Measurements from ENCODE around the gene ELAVL1.
"Not testable (repeated sequence)": the region's sequence is repeated elsewhere in the genome, so short reads cannot be mapped to it uniquely, and the experiment has no call there.

The ELAVL1 gene

DNA sequence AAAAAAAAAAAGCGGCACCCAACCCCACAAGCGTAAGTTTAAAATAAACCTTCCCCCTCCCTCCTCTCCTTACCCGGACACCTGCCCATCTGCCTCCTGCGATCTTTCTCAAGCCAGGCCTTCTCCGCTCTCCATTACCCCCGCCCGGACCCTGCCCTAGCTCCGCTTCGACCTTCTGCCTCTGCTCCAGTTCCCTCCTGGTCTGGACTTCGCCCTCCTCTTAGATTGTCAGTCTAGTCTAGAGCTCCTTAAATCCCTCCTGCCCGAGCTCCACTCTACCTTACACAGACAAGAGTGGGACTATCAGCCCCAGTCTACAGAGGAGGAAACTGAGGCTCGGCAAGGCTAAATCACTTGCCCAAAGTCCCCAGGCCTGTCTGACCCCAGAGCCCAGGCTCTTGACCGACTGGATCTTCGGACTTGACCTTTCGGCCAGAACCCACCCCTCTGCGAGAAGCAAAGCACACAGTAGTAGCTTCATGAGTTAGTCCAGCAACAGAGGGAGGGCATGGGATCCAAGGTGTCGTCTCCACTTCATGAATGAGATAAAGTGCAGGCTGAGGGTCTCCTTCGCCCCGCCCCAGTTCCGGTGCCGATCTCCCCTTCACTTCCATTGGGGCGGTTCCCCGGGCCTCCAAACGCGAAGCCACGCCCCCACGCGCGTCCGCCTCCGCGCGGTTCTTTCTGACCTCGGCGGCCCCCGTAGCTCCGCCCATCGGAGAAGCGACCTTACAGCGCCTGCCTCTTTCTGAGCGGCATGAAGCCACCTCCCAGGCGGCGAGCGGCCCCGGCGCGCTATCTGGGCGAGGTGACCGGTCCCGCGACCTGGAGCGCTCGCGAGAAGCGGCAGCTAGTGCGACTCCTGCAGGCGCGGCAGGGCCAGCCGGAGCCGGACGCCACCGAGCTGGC is 85.6 kb downstream of the ELAVL1 start, which contains the start of gene SNAPC2:
Gene SNAPC2 (plus strand): TSS at position 729 of the 909 bp plus-strand sequence. CDS start 29 bp downstream, at position 758.
- Histone ChIP-seq H3K36me3 (replicated peaks) (peaks cover 3% of the 10 kb centered on the region), H3K4me1 (peaks cover 22% of the 10 kb centered on the region), H3K4me3 (peak within 1 kb of the TSS; percentile 60), H3K9me3 (no peaks in the 10 kb centered on the region), H3K27me3 (ENCODE audit: low read depth) (peaks cover 25% of the 10 kb centered on the region)
- in situ Hi-C loops (cut with MboI; ENCODE audit: low sequenced_read_pairs), result loop anchor here (5.0 kb wide), 1 partner anchor 53 kb away; no protein-coding TSS in a partner anchor
- peak; percentile 87 to 99 for DNase-seq (ENCODE audit: low spot score in 2 of 2)

- in situ Hi-C loops (cut with MboI; ENCODE audit: low sequenced_read_pairs), result no loop called here
- no peak for DNase-seq (ENCODE audit: low spot score in 2 of 2)
- Histone ChIP-seq H3K4me3 (no peak overlapping the region), H3K36me3 (replicated peaks) (peaks cover 3% of the 10 kb centered on the region), H3K9me3 (no peaks in the 10 kb centered on the region), H3K27me3 (ENCODE audit: low read depth) (peaks cover 25% of the 10 kb centered on the region), H3K4me1 (peaks cover 22% of the 10 kb centered on the region)
Measured at GRCh38 chr19:7918615-7919421, 86.6 kb downstream of the ELAVL1 start.

DNA sequence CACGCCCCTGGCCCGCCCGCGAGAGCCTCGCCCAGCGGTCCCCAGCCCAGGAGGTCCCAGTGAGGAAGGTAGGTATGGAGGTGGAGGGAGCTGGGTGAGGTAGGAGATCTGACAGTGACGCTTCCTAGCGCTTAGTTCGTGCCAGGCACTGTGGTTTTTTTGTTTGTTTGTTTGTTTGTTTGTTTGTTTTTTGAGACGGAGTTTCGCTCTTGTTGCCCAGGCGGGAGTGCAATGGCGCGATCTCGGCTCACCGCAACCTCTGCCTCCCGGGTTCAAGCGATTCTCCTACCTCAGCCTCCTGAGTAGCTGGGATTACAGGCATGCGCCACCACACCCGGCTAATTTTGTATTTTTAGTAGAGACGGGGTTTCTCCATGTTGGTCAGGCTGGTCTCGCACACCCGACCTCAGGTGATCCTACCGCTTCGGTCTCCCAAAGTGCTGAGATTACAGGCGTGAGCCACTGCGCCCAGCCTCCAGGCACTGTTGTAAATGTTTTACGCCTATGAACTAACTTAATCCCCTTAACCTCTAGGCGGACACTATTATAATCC is 87.3 kb downstream of the ELAVL1 start:
- in situ Hi-C loops (cut with MboI; ENCODE audit: low sequenced_read_pairs); DNase-seq (ENCODE audit: low spot score in 2 of 2); H3K36me3 ChIP-seq (replicated peaks); H3K4me3 ChIP-seq; H3K9me3 ChIP-seq: not testable (repeated sequence)
- peaks cover 25% of the 10 kb centered on the region for H3K27me3 ChIP-seq (ENCODE audit: low read depth)
- H3K4me1 ChIP-seq, result peaks cover 22% of the 10 kb centered on the region

- H3K4me1 ChIP-seq, result peaks cover 22% of the 10 kb centered on the region
- in situ Hi-C loops (cut with MboI; ENCODE audit: low sequenced_read_pairs), result no loop called here
- H3K27me3 ChIP-seq (ENCODE audit: low read depth), result peaks cover 25% of the 10 kb centered on the region
- no peak overlapping the region; the same call in 1 of the 2 replicates for H3K4me3 ChIP-seq
- no peaks in the 10 kb centered on the region for H3K9me3 ChIP-seq
- peaks cover 6% of the 10 kb centered on the region for H3K36me3 ChIP-seq (replicated peaks)
- DNase-seq (ENCODE audit: low spot score in 2 of 2), result peak; percentile 57 to 82
Measured at GRCh38 chr19:7917267-7918061, 88.0 kb downstream of the ELAVL1 start.

GRCh38 chr19:7916955-7917266 is 88.5 kb downstream of the ELAVL1 start:
- peaks cover 5% of the 10 kb centered on the region for H3K36me3 ChIP-seq (replicated peaks)
- H3K4me3 ChIP-seq, result no peak overlapping the region; the same call in 1 of the 2 replicates
- no peaks in the 10 kb centered on the region for H3K9me3 ChIP-seq
- DNase-seq (ENCODE audit: low spot score in 2 of 2), result no peak
- peaks cover 22% of the 10 kb centered on the region for H3K4me1 ChIP-seq
- in situ Hi-C loops (cut with MboI; ENCODE audit: low sequenced_read_pairs), result no loop called here
- peaks cover 25% of the 10 kb centered on the region for H3K27me3 ChIP-seq (ENCODE audit: low read depth)

DNA sequence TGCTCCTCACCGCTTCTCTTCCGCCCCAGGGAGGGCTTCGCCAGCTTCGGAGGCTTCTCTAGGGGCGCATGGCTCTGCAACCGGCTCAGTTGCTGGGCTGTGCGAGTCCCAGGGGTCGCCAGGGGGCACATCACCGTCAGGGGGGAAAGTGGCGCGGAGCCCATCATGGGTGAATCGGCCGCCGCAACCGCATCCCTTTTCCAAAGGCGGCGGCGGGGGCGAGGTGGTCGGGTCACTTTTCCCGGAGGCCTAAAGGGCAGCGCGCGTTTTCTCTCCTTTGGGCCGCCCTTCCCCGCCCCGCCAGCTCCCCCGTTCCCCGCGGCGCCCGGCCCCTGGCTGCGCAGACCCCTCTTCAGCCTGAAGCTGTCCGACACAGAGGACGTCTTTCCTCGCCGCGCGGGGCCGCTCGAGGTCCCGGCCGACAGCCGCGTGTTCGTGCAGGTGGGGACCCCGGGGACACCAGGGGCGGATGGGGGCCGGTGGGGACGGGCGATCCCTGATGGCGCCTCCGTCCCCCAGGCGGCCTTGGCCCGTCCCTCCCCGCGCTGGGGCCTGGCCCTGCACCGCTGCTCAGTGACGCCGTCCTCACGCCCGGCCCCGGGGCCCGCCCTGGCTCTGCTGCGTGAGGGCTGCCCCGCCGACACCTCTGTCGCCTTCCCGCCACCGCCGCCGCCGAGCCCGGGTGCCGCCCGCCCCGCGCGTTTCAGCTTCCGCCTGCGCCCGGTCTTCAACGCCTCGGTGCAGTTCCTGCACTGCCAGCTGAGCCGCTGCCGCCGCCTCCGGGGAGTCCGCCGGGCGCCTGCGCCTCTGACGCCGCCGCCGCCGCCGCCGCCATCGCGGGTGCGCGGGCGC is 89.1 kb downstream of the ELAVL1 start:
- H3K36me3 ChIP-seq (replicated peaks), result peaks cover 11% of the 10 kb centered on the region
- no peak for DNase-seq (ENCODE audit: low spot score in 2 of 2)
- peaks cover 22% of the 10 kb centered on the region for H3K4me1 ChIP-seq
- in situ Hi-C loops (cut with MboI; ENCODE audit: low sequenced_read_pairs), result no loop called here
- no peaks in the 10 kb centered on the region for H3K9me3 ChIP-seq
- H3K27me3 ChIP-seq (ENCODE audit: low read depth), result peaks cover 25% of the 10 kb centered on the region
- no peak overlapping the region for H3K4me3 ChIP-seq

DNA sequence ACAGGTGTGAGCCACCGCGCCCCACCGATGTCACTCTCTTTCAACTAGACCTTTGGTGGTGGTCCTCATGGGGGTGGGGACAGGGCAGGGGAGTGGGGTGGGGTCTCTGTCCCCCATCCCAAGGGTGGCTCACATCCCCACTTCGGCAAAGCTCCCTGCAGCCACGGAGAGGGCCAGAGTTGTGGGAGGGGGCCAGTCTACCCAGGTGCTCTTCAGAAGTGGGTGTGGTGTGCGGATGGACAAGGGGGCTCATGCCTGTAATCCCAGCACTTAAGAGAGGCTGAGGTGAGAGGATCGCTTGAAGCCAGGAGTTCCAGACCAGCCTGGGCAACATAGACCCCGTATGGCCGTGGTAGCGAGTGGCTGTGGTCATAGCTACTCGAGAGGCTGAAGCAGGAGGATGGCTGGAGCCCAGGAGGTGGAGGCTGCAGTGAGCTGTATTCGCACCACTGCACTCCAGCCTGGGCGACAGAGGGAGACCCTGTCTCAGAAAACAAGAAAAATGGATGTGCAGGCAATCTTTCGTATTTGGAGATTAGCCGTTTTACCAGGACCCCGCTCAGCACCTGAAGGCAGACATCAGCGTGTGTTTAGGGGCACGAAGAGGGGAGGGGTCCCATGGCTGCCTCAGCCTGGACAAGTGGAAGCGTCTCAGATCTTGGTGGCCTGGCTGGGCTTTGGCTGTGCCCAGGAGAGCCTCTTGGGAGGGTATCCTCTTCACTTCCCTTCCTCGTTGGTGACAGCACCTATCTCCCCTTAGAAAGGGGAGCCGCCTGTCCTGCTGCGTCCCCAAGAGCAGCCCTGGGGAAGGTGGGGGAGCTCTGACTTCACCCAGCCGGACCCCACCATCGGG is 90.0 kb downstream of the ELAVL1 start:
- Histone ChIP-seq H3K4me3 (no peak overlapping the region), H3K27me3 (ENCODE audit: low read depth) (peaks cover 25% of the 10 kb centered on the region), H3K36me3 (replicated peaks) (peaks cover 17% of the 10 kb centered on the region), H3K4me1 (peaks cover 22% of the 10 kb centered on the region), H3K9me3 (no peaks in the 10 kb centered on the region)
- in situ Hi-C loops (cut with MboI; ENCODE audit: low sequenced_read_pairs), result no loop called here
- DNase-seq (ENCODE audit: low spot score in 2 of 2), result no peak

DNA sequence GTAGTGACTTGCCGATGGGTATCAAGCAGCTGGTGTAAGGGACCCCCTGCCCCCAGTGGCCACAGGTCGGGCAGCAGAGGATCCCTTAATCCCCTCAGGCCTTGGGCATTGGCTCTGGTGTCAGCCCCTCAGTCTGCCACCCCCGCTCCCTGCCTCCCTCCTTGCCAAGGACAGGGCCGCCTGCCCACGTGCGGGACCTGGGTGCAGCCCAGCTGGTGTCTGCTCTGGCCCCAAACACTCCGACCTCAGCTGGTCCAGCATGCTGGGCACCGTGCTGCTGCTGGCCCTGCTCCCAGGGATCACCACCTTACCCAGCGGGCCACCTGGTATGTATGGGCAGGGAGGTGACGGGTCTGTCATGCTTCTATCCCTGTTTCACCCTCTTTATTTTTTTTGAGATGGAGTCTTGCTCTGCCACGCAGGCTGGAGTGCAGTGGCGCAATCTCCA is 90.8 kb downstream of the ELAVL1 start, which contains the start of gene TGFBR3L:
Gene TGFBR3L (plus strand): TSS at position 233 of the 448 bp plus-strand sequence.
- no peak for DNase-seq (ENCODE audit: low spot score in 2 of 2)
- Histone ChIP-seq H3K27me3 (ENCODE audit: low read depth) (peaks cover 25% of the 10 kb centered on the region), H3K4me3 (no peak within 1 kb of the TSS), H3K9me3 (no peaks in the 10 kb centered on the region), H3K4me1 (peaks cover 20% of the 10 kb centered on the region), H3K36me3 (replicated peaks) (peaks cover 18% of the 10 kb centered on the region)
- in situ Hi-C loops (cut with MboI; ENCODE audit: low sequenced_read_pairs), result no loop called here

- Histone ChIP-seq H3K4me3 (no peak overlapping the region), H3K9me3 (no peaks in the 10 kb centered on the region), H3K36me3 (replicated peaks) (peaks cover 18% of the 10 kb centered on the region), H3K4me1 (peaks cover 15% of the 10 kb centered on the region), H3K27me3 (ENCODE audit: low read depth) (peaks cover 25% of the 10 kb centered on the region)
- in situ Hi-C loops (cut with MboI; ENCODE audit: low sequenced_read_pairs), result no loop called here
- DNase-seq (ENCODE audit: low spot score in 2 of 2), result no peak
Measured at GRCh38 chr19:7914099-7914498, 91.3 kb downstream of the ELAVL1 start.

DNA sequence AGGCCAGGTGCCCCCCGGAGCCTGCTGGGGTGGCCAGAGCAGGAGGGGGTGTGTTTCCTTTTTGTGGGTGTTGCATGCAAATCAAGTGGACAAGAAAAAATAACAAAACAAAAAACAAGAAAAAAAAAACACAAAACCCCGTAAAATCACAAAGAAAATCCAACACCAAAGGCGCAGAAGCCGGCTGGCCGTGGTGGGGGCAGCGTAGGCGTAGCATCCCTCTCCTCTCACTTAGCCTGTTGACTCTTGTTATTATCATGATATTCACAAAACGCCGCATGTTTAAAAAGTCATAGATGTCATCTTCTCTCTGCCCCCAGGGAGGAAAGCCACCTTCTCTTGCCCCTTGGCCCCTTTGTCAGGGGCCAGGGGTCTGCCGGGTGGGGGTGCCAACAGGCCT is 91.8 kb downstream of the ELAVL1 start:
- in situ Hi-C loops (cut with MboI; ENCODE audit: low sequenced_read_pairs), result no loop called here
- Histone ChIP-seq H3K4me1 (peaks cover 13% of the 10 kb centered on the region), H3K27me3 (ENCODE audit: low read depth) (peaks cover 25% of the 10 kb centered on the region), H3K9me3 (no peaks in the 10 kb centered on the region), H3K36me3 (replicated peaks) (peaks cover 18% of the 10 kb centered on the region), H3K4me3 (no peak overlapping the region)
- no peak for DNase-seq (ENCODE audit: low spot score in 2 of 2)

DNA sequence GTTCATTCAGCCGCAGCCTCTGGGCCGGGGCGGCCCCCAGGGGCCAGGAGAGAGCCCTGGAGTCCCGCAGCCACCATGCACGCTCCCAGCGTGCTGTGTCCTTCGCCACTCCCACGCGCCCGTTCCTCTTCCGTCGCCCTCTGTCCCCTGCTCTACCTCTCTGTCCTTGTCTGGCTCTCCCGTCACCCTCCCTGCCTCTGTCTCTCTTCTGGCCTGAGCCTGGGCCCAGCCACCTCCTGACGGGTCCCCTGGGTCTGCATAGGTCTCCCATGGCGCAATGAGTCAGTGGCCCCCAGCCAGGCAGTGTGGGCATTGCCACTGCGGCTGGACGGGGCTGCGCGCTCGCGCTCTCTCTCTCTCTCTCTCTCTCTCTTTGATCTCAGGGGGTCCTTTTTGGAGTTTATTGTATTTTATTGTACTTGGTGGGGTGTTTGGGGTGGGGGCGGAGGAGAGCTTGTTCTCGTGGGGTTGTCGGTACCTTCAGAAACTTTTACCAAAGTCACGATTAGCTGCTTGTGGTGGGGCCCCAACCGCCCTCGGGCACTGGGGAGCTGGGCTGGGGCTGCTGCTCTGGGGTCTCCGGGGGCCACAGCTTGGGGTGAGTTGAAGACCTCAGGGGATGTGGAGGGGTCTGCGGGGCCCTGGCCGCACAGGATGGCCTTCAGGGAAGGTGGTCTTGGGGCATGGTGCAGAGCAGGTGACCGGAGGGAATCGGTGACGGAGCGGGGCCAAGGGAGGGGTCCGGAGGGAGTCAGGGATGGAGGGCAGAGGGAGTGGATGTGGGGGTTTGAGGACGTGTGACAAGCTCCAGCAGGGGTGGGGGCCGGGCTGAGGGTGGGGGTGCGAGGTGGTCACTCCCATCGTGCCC is 92.5 kb downstream of the ELAVL1 start:
- Histone ChIP-seq H3K27me3 (ENCODE audit: low read depth) (peaks cover 24% of the 10 kb centered on the region), H3K4me1 (peaks cover 6% of the 10 kb centered on the region), H3K36me3 (replicated peaks) (peaks cover 18% of the 10 kb centered on the region), H3K4me3 (no peak overlapping the region), H3K9me3 (no peaks in the 10 kb centered on the region)
- DNase-seq (ENCODE audit: low spot score in 2 of 2), result no peak
- in situ Hi-C loops (cut with MboI; ENCODE audit: low sequenced_read_pairs), result no loop called here
